GM20431 (cell line): Measurements from ENCODE around the gene TSNAXIP1.
"Not testable (repeated sequence)": the region's sequence is repeated elsewhere in the genome, so short reads cannot be mapped to it uniquely, and the experiment has no call there.

ENCODE experiments used
- in situ Hi-C: fragments of 300-500 bp; cut with MseI, MboI; formaldehyde crosslinking; loops from one replicate; pipeline ENCODE4 v1.15.0; 2020; ENCODE audit warnings: low sequenced_read_pairs; ENCODE audit not compliant: unreplicated experiment

TSNAXIP1 gene

DNA sequence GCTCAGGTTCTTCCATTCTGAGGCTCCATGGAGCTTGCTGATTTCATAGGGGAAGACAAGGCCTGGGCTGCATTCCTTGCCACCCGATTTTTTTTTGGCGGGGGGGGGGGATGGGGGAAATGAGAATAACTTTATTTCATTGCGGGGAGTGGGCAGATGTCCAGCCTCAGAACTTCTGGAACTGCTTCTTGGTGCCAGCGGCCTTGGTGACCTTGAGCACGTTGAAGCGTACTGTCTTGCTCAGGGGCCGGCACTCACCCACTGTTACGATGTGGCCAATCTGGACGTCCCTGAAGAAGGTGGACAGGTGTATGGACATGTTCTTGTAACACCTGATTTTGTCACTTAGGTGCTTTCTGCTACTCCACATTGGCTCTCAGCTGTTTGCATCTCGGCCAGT lies 49.1 kb downstream of the TSNAXIP1 start:
- in situ Hi-C loops, result no loop called here

- in situ Hi-C loops, result no loop called here
These were observed 50.3 kb downstream of the TSNAXIP1 start for GRCh38 chr16:67856927-67857546.

GRCh38 chr16:67857547-67858233 lies 51.0 kb downstream of the TSNAXIP1 start:
- in situ Hi-C loops, result no loop called here

DNA sequence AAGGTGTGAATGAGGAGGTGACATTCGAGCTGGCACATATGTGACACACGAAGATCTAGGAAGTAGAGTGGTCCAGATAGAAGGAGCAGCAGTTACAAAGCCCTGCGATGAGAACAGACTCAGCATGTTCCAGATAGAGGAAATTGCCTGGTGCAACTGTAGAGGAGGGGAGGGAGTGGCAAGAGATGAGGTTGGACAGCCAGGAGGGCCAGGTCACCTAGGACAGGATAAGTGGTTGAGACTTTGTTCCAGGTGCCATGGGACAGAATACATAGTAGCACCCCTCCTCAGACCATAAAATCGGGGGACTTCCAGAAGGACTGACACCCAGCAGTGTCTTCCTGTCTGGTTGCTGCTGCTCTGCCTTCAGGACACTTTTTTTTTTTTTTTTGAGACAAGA lies 51.8 kb downstream of the TSNAXIP1 start:
- in situ Hi-C loops, result no loop called here

DNA sequence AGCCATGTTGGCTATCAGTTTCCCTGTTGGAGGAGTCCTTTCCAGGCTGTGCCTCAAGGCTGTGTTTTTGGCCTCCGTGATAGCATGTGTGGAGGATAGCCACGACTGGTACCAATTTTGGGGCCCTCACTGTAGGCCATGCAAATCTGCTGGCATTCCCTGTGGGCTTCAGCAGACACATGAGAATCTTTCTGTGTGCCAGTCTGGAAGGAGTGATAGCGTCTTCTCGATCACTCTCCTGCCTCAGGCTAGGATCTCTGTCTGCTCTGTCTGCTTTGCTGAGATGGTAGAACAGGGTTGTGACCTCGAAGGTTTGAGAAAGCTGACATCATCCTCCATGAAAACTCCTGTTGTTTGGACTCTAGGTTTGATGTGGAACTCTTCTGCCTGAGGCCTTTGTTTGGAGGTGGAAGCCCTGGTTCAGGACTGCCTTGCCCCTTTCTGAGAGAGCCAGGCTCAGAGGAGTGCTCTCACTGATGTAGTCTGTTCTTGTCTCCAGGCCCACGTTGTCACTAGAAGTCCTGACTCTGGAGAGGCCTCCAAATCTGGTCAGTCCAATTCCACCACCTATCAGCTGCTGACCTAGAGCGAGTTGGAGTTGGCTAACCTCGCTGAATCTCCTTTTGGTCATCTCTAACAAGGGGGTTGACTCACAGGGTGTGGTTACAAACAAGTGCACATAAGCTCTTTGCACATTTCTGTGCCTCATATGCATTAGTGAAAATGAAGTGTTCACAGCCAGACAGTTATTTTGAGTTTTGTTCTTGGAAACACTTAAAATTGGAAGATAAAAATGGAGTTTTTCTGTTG lies 54.1 kb downstream of the TSNAXIP1 start:
- in situ Hi-C loops, result no loop called here

DNA sequence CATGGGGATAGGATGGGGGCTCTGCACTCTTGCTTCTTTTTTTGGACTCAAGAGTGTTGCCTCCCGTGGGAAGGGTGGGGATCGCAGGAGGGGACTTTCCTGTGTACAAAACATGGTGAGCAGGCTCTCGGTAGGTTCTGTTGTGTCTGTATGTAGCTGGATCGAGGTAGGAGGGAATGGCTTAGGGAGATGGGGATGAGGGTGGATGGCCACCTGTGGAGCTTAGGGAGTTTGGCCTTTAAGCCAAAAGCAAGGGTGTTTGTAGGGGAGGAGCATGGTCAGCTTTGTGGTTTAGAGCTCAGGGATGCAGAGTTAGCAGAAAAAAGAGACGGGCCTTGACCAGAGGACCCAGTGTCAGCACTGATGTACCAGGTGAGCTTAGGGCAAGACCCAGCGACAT lies 55.2 kb downstream of the TSNAXIP1 start:
- in situ Hi-C loops, result no loop called here

GRCh38 chr16:67862623-67863583 lies 56.2 kb downstream of the TSNAXIP1 start:
- in situ Hi-C loops, result no loop called here

DNA sequence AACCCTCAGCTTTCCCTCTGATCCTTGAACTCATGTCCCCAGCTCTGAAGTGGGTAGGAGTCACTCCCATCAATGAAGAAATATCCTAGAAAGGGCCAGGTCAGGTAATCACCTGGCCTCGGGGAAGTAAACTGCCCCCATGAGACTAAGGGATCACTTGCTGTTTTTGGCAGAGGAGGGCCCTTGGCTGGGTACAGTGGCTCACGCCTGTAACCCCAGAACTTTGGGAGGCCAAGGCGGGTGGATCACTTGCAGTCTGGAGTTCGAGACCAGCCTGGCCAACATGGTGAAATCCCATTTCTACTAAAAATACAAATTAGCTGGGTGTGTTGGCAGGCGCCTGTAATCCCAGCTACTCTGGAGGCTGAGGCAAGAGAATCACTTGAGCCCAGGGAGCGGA lies 57.4 kb downstream of the TSNAXIP1 start:
- in situ Hi-C loops, result not testable (repeated sequence)

DNA sequence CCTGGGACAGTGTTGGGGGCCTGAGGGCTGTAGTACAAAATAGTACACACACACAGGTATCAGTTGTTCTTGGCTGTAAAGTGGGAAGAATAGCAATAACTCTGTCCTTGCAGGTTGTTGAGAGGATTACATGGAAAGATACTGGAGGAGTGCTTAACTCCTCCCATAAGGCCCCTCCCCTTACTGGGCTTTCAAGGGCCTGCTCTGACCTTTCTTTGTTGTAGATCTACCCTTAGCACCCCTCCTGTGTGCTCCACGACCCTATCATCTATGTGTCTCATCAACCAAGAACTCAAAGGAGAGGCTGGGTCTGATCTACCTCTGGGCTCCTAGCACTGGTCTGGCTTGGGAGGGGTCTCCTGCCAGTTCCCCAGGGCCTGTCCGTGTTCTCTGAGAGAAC lies 57.9 kb downstream of the TSNAXIP1 start:
- in situ Hi-C loops, result no loop called here

DNA sequence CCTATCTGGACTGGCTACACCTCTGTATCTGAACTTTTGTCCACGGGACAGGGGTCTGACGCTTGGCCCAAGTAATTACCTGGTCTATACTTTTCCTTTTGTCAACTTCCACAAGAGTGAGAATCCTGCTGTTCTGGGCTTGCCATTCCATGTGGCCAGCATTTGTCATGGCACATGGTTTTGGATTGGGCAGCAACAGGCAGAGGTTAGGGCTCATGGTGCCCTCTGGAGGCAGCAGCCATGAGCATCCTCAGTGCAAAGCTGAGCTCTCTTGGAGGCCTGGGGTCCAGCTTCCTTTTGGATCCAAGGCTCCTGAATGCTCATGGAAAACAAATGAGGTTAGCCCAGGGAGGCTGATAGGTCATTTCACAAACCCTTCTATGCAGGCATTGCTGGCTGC lies 58.6 kb downstream of the TSNAXIP1 start:
- in situ Hi-C loops, result no loop called here

DNA sequence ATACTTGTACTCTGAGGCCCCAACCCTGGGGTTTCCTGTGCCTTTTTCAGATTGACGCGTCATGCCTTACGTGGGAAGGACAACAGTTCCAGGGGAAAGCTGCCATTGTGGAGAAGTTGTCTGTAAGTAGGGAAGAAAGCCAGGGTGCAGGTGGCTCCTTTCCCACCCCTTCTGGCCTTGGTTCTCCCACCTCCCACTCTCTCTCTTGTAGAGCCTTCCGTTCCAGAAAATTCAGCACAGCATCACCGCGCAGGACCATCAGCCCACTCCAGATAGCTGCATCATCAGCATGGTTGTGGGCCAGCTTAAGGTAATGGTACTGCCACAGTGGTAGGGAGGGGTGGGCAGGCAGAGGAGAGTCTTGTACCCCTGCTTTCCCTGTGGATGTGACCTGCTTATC lies 61.6 kb downstream of the TSNAXIP1 start:
- in situ Hi-C loops, result no loop called here

DNA sequence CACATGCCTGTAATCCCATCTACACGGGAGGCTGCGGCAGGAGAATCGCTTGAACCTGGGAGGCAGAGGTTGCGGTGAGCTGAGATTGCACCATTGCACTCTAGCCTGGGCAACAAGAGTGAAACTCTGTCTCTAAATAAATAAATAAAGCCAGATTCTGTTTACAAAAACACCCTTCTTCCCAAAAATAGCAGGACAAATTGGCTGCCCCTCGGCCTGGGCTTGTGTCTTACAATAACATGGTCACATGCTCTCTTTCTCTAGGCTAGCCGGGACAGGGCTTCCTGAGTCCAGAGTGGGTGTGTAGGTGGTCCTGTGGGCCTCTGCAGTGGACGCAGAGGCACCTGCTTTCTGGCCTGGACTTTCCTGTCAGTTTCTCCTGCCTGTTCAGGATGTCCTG lies 63.0 kb downstream of the TSNAXIP1 start:
- in situ Hi-C loops, result no loop called here

DNA sequence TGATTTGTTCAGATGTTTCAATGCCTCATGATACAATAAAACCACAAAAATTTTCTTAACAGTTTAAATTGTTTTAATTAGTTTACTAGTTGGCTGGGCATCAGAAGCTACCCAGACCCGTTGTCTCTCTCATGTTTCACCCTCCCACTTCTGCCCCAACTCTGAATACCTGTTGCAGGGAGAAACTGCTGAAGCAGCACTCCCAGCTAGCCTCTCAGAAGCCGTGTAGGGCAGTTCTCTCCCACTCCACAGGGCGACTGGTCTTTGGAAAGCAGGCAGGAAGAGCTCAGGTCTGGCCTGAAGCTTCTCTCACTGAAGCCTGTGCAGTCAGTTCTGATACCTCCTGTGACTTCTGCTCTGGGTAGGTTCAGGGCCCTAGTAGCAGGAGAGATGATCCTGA lies 64.6 kb downstream of the TSNAXIP1 start:
- in situ Hi-C loops, result no loop called here

- in situ Hi-C loops, result no loop called here
These were observed 65.5 kb downstream of the TSNAXIP1 start for GRCh38 chr16:67872131-67872630.

- in situ Hi-C loops, result no loop called here
These were observed 66.1 kb downstream of the TSNAXIP1 start, which contains the start of gene EDC4 for GRCh38 chr16:67872631-67873434. Gene EDC4 (plus strand): TSS chr16:67873052. CDS start chr16:67873262, 210 bp downstream.

GRCh38 chr16:67873435-67874370 lies 67.0 kb downstream of the TSNAXIP1 start:
- in situ Hi-C loops, result no loop called here

DNA sequence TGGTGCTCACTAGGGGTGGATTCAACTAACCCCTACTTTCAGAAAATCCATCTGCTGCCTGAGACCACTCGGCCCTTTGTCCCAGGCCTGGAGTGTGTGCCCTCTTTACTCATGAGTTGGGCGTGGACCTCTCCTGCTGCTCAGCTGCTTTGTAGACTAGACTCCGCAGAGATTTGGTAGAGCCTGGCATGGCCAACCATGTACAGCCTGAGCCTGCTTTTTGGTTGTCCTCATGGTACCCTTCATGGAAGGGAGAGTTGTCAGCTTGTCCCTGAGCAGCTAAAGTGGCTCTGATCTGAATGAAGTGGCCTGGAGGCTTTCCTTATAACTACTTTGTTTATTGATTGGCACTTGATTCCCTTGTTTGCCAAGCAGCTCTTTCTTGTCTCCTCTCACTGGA lies 67.7 kb downstream of the TSNAXIP1 start:
- in situ Hi-C loops, result no loop called here

DNA sequence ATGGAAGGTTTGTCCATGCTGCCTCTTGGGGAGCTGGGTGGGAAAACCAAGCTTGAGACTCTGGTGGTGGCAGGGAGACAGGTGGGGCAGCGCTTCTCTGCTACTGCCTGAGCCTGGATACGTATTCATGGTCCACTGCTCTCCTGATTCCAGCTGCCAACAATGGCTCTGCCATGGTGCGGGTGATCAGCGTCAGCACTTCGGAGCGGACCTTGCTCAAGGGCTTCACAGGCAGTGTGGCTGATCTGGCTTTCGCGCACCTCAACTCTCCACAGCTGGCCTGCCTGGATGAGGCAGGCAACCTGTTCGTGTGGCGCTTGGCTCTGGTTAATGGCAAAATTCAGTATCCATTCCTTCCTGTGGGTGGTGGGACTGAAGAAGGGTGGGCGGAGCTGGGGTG lies 70.4 kb downstream of the TSNAXIP1 start:
- in situ Hi-C loops, result no loop called here
